Left renal cortex interstitium (tissue), 4 donors: ENCODE data around the gene CMTM2. TPM values are rescaled to one million over a fixed set of nuclear protein-coding genes. Genes with fewer than 3 reads are reported as not detected.

Experiments
- DNase-seq, 4 donors: peaks; one replicate each; pipeline ENCODE4 v3.0.0-alpha.2; 2013; ENCODE audit warnings: low read depth in 4 of 4, low spot score in 2 of 4, missing footprints in 1 of 4
- polyA plus RNA-seq, 4 donors: library from polyadenylated mRNA; unstranded; fragments of 120-200 nt; gene quantifications; one replicate each; pipeline ENCODE4 v1.2.1, GENCODE V29; 2013; ENCODE audit not compliant: insufficient read length in 4 of 4

The CMTM2 gene
- 1 to 10 TPM in 2 of 4 donors, under 1 TPM in 1, not detected in 1; 0.31 to 1.5 (median 1.1) TPM for polyA plus RNA-seq

GRCh38 chr16:66578651-66579531 lies at the start of gene CMTM2:
CMTM2 (plus strand) TSS chr16:66579463; CDS start chr16:66579608, 145 bp downstream.
- DNase-seq: peak in 2 of 4 donors; percentile 8 to 22

GRCh38 chr16:66529475-66529874 lies 49.8 kb upstream of the CMTM2 start:
- DNase-seq: no peak

GRCh38 chr16:66534376-66534799 lies 44.9 kb upstream of the CMTM2 start:
- no peak for DNase-seq

GRCh38 chr16:66536525-66536924 lies 42.7 kb upstream of the CMTM2 start:
- no peak for DNase-seq

- DNase-seq: no peak
Observed at GRCh38 chr16:66537236-66537635, 42.0 kb upstream of the CMTM2 start.

GRCh38 chr16:66538910-66539309 lies 40.4 kb upstream of the CMTM2 start:
- DNase-seq: no peak

GRCh38 chr16:66539623-66540469 lies 39.4 kb upstream of the CMTM2 start:
- no peak for DNase-seq

GRCh38 chr16:66541388-66542355 lies 37.6 kb upstream of the CMTM2 start:
- DNase-seq: no peak

- no peak for DNase-seq
Observed at GRCh38 chr16:66542396-66542795, 36.9 kb upstream of the CMTM2 start.

- no peak for DNase-seq
Observed at GRCh38 chr16:66543541-66543940, 35.7 kb upstream of the CMTM2 start.

GRCh38 chr16:66544016-66544757 lies 35.1 kb upstream of the CMTM2 start:
- DNase-seq: no peak

- no peak for DNase-seq
Observed at GRCh38 chr16:66547101-66547989, 31.9 kb upstream of the CMTM2 start.

- DNase-seq: no peak
Observed at GRCh38 chr16:66548068-66548467, 31.2 kb upstream of the CMTM2 start.

GRCh38 chr16:66548868-66549267 lies 30.4 kb upstream of the CMTM2 start:
- DNase-seq: peak in 1 of 4 donors; percentile 14

GRCh38 chr16:66549284-66550131 lies 29.8 kb upstream of the CMTM2 start, which contains the start of gene TK2:
TK2 (minus strand) TSS chr16:66550122; CDS start chr16:66550061, 61 bp downstream.
- peak; percentile 53 to 74 (median 68) for DNase-seq

GRCh38 chr16:66551348-66551759 lies 27.9 kb upstream of the CMTM2 start:
- peak in 1 of 4 donors; percentile 11 for DNase-seq

GRCh38 chr16:66551788-66552285 lies 27.4 kb upstream of the CMTM2 start:
- DNase-seq: no peak
